NK-92 (cell line): ENCODE results near the gene RAB9A.
"Not testable (repeated sequence)": the region's sequence is repeated elsewhere in the genome, so short reads cannot be mapped to it uniquely, and the experiment has no call there.

Experiments used
- DNase-seq: peaks from one replicate; lab custom pipeline; 2025; ENCODE audit not compliant: unreplicated experiment; lab: John Stamatoyannopoulos, UW

The RAB9A gene

DNA sequence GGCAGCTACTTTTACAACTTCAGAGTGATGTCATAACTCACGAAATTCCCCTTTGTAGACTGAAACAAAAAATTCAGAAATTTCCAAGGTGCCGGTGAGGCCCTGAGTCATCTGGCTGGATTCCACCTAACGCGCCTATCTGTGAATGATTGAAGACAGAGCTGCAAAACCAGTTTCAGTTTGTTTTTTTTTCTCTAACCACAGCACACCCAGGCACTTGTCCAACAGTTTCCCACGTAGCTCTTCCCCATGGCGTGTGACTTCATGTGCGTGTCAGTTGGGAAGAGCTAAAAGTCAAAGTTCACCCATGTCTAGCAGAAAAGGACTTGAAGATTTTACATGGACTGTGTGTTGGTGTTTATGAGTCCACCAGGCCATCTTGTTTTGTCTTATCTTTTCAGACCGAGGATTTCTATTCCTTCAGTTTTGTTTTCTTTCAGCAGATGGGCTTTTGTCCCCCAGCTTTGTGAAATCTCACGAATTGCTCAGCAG, 19.6 kb upstream of the RAB9A start:
- no peak for DNase-seq

DNA sequence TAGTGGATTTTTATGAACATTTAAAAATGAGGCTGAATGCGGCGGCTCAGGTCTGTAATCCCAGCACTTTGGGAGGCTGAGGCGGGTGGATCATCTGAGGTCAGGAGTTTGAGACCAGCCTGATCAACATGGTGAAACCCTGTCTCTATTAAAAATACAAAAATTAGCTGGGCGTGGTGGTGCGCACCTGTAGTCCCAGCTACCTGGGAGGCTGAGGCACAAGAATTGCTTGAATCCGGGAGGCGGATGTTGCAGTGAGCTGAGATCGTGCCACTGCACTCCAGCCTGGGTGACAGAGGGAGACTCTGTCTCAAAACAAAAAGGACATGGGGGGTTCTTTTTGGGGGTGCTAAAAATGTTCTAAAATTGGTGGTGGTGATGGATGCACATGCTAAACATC, 19.2 kb upstream of the RAB9A start:
- not testable (repeated sequence) for DNase-seq

DNA sequence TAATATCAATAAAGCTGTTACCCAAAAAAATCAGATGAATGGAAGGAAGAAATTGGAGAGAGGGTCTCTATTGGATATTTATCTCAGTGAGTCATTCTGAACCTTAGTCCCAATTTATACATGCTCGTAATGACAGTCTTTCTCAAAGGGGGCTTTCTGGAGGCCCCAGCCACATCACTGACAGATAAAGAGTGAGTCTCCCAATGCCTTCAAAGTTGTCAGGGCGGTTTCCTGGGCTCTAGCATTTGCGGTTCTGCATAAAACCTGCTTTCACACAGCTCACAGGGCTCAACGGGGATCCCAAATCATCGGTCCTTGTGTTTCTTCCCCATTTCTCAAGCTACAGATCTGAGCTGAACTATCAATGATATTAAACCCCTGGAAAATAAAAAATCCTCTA, 18.7 kb upstream of the RAB9A start:
- no peak for DNase-seq

DNA sequence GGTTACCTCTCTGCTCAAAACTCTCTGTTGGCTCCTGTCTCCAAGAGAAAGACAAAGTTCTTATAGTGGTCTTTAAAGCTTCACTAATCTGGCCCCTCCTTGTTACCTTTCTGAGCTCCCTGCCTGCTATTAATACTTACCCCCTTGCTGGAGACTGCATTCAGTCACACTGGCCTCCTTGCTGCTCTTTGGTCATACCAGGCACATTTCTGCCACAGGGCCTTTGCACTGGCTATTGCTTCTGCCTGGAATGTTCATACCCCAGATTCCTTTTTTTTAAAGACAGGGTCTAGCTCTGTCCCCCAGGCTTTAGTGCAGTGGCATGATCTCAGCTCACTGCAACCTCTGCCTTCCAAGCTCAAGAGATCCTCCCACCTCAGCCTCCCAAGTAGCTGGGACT, 15.9 kb upstream of the RAB9A start:
- no peak for DNase-seq

DNA sequence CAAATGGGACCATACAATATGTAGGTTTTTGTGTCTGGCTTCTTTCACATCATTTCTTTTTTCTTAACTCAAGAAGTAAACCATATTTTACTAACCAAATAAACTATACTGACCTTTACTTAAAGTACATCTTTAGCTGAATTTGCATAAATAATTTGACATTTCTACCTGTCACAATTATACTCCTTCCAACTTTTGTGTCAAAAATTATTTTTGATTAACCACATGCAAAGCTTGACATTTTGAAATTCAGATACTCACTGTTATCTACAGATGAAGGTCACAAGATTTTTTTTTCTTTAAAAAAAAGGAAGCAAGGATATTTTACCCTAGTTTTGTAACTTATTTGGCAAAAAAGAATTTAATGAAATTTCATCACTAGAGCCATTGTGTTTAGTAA, 12.0 kb upstream of the RAB9A start:
- no peak for DNase-seq

DNA sequence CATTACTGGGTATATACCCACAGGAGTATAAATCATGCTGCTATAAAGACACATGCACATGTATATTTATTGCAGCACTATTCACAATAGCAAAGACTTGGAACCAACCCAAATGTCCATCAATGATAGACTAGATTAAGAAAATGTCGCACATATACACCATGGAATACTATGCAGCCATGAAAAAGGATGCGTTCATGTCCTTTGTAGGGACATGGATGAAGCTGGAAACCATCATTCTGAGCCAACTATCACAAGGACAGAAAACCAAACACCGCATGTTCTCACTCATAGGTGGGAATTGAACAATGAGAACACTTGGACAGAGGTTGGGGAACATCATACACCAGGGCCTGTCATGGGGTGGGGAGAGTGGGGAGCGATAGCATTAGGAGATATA, 9.2 kb upstream of the RAB9A start:
- DNase-seq = not testable (repeated sequence)

DNA sequence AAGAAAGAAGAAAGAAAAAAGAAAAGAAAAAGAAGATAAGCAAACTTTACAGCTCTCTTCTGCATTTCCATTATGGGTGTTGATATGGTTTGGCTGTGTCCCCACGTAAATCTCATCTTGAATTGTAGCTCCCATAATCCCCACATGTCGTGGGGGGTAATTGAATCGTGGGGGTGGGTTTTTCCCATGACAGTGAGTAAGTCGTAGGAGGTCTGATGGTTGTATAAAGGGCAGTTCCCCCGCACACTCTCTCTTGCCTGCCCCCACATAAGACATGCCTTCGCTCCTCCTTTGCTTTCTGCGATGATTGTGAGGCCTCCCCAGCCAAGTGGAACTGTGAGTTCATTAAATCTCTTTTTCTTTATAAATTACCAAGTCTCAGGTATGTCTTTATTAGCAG, 7.3 kb upstream of the RAB9A start:
- DNase-seq = no peak

DNA sequence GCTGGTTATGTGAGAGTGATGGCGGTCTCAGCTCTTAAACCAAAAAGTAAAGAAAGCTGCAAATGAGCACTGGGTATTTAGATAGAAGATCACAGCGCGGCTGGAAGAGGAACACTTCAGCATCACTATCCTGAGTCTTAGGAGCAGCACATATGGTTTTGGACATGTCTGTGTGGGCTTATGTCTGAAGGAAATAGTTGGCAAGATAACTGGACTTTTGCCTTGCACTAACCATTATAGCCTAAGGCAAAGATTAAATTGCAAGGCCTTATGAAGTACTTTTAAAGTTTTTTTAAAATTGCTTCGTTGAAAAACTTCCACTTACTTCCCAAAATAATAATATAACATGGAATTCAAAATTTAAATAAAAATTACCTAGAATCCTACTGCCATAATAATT, 4.6 kb upstream of the RAB9A start:
- DNase-seq = no peak

DNA sequence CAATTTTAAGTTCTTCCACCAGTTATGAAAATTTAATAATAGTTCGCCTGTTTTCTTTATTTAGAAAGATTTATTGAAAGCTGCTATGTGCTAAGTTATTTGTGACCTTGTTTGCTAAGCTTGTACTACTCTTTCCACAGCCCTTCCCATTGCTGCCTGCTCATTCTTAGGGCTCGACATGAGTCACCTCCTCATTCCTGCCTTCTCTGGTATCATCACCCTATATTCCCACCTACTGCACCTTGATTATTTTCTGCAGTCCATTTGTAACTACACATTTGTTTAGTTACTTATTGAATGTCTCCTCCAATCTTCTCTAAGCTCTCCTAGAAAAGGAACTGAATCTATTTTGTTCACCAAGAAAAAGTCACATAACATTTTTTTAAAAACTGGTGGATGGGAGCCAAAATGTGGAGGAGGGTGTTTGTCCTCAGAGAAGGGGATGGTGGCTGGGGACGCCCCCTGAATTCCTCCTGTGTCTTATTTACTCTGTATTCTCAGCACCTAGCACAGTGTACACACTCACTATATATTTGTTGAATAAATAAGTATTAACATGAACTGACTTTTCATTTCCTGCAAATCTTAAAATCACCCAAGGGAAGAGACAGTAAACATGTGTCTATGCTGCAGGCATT, 3.7 kb upstream of the RAB9A start:
- no peak for DNase-seq

DNA sequence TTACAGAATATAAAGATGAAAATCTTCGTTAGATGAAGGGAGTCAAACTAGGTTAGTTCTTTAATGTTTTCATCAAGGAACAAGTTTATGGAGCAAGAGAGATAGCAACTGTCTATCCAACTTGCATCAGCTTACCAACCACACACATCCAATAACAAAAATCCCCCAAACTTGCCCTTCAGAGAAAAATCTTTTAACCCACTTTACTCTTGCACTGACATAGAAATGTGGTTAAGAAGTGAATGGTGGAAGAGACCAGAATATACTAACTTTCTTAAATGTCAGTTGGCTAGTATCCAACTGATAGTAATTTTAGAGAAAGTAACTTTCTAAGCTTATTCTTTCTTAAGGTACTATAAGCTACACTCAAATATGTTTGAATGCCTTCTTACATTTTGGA, 1.7 kb upstream of the RAB9A start:
- no peak for DNase-seq

DNA sequence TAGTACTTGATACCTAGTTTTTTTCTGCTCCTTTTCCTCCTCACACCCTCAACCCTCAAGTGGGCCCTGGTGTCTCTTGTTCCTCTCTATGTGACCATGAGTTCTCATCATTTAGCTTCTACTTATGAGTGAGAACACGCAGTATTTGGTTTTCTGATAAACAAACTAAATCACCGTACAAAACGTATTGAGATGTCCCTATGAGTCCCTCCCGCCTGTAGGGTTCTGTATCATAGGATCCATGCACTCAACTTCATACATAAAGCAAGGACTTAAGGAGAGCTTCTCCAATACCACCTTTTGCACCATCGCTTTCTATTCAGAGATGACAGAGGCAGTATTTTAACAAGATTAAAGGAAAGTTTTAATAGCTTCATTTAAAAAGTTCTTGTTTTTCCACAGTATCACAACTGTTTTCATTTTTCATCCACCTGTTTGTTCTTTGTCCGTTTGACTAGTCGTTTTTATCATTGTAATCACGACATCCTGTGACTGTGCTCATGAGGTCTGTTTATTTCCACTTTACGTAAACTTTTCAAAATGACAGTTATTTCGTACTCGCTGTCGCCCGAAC, 457 bp upstream of the RAB9A start:
- no peak for DNase-seq

DNA sequence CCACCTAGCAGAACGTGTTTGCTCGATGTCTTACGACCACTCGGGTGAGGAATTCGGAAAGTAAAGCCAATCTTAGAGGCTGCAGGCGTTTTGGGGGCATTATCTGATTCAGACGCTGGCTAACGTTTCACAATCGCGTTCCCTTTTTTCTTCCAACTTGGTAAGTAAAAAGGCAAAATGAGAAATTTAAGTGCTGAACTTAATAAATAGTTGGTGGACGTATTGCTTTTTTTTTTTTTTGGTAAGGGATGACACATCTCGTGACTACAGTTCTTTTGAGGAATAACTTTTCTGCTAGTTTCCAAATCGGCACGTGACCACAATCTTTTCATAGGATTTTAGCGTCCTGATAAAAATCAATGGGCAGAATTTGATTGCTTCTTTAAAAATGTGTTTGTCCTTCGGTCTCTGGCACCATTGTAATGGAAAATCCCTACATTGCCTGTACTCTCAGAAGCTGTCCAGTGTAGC, 848 bp downstream of the RAB9A start:
- DNase-seq = no peak

DNA sequence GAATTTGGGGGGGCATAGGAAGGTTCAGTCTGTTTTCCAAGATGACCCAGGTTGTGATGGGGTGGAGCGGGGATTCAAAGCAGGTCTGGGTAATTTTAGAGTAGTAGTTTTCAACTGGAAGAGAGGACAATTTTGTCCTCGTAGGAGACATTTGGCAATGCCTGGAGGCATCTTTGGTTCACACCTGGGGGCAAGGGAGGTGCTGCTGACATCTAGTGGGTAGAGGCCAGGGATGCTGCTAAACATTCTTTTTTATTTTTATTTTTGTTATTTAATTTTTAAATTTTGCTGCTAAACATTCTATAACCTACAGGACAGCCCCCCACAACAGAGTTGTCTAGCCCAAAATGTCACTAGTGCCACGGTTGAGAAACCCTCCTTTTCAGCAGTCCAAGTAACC, 1.9 kb downstream of the RAB9A start:
- DNase-seq = no peak

DNA sequence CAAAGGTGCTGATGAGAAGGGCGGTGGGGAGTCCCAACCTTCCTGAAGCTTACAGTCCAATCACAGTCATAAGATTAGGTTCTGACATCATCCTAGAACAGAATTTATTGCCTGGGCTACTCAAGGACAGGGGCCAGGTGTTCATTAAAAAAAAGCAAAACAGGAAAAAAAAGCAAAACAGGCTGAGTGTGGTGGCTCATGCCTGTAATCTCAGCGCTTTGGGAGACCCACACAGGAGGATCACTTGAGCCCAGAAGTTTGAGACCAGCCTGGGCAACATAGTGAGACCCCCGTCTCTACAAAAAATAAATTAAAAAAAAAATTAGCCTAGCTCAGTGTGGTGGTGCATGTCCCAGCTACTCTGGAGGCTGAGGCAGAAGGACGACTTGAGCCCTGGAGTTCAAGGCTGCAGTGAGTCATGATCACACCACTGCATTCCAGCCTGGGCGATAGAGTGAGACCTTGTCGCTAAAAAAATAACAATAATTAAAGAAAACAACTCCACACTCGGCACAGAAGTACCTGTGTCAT, 3.0 kb downstream of the RAB9A start:
- no peak for DNase-seq

DNA sequence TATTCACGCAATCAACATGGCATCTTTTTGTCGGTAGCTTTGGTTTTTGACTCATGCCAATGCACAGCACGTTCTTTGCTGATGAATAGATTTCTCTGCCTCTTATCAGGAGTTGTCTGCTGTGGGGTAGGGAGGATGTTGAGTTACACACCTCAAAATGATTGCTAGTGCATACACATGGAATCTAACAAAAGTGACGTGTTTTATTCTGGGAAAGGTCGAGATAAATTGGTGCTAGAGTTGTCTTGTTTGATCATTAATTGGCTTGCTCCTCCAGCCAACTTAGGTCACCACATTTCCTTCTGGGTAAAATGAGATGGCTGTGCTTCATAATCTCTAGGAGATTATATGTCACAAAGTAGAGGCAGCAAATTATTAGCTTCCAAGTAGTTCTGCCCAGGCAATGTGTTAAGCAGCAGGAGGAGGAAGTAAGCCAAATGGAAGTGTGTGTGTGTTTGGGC, 3.9 kb downstream of the RAB9A start:
- DNase-seq = no peak

DNA sequence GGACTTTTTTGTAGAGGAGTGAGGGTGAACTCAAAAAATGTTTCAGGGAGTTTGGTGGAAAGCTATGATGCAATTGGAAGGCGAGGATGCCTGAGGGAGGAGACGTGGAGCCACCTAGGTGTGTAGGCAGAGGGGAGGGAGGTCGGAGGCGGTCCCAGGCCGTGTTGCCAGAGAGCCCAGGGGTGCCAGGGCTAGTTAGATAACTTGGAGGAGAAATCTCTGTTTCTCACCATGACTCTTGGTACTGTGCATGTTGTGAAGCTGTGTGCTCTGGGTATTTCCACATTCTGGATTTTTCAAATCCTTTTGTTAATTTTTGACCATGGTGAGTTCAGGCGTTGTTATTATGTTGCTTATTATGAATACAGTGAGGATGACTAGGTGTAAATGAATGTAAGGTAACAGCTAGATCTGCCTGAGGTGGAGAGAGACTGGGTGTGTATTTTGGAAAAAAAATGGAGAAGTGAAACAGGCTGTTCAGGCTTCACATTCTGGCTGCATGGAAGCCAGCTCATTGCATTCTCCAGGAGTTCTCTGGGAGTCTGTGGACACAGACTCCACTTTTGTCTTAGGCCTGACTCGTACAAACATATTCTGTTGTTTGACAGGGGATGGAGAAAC, 4.5 kb downstream of the RAB9A start:
- DNase-seq = no peak

DNA sequence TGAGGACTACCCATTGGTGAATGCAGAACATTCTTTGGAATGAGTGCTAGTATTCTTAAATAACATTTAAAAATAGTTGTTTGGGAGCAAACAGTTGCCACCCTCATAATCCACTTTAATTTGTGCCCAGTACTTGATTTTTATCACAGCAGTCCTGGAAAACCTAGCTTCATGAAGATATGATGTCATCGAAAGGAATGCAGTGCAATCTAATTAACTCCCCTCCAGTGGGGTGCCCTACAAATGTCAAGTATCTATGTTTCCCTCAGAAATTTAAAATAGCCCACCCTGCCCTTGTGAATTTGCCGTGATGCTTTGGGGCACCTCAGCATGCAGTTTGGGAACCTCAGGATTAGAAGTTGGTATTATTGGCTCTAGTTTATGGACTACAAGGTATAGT, 5.4 kb downstream of the RAB9A start:
- DNase-seq = no peak

DNA sequence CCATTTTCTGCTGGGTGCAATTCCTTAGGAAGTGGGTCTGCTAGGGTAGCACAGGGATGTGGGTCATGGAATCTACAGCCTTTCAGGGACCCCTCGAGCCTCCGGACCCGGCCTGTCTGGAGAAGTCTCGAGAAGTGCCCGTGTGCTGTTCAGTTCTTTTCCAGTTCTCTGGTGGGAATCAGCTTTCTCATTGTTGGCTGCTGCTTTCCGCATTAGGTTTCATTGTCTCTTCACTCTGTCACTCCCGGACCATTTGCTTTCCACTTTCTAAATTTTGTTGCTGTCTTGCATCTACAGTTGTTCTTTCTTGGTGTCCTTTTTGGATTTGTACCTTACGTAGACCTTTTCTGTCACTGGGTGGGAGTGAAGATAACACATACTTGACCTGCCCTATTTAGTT, 6.1 kb downstream of the RAB9A start:
- DNase-seq = no peak

DNA sequence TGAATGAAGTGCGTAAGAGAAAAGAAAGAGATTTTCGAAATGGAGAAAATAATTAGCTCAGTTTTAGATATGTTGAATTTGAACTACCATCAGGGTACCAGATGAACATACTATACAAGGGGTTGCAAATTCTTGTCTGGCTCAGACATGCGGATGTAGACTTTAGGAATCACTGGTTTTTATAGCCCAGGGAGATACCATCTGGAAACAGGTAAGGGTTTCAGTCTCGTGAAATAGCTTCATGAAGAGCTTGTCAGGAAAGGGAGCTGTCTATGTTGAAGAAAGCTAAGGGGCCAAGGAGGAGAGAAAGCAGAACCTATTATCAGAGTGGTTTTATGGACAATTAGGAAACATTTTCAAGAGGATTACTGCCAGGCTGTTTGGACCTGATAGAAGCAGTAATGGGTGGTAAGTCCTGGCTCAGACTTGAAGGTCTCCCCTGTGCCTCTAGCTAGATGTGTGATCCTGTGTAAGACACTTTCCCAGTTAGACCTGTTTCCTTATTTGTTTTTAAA, 6.7 kb downstream of the RAB9A start:
- no peak for DNase-seq

DNA sequence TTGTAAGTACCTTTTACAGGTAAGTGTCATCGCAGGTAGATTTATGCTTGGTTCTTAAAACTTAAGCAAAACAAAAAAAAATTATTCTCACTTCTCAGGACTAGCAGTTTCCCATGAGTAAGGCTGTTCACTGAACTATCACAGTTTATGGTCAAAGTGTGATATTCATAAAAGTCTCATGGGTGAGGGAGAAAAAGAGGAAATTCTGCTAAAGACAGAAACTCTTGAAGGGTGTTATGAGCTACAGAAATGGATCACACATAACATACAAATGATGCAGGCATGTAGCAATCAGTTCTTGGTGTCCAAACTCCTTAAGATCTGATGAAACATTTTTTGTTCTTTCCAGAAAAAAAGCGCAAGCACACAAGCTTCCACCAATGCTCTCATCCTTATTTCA, 8.5 kb downstream of the RAB9A start:
- no peak for DNase-seq

DNA sequence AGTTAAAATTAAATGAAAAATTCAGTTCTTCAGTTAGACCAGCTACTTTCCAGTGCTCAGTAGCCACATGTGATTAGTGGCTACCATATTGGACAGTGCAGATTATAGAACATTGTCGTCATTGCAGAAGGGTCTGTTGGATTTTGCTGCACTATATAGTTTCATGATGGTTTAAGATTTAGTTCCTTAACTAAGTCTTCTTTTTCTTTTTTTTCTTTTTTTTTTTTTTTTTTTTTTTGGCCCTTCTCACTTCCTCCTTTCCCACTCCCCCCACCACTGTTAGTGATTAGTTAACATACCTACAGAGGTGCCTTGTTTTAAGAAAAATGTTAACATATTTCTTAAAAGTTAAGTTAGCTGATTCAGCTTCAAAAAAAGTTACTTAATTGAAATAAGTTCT, 9.0 kb downstream of the RAB9A start:
- no peak for DNase-seq

DNA sequence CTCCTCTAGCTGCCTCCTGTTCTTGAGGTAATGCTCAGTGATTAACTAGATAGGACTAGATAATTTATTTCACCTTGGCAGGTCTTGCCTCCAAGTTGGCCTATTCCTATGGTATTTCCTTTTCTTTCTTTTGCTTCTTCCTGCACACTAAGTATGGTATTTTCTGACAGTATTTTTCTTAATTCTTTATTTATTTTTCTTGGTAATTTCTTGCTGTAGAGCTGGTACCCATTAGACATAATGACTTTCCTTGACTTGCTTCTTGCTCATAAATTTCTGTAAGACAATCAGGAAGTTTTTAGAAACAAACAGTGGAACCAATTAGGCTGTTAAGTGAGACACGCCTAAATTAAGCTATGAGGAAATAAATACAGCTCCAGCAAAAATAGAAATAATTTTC, 9.5 kb downstream of the RAB9A start:
- DNase-seq = no peak
